ENCODE data around the gene COG5. TPM values are rescaled to one million over a fixed set of nuclear protein-coding genes. Genes with fewer than 3 reads are reported as not detected.

Gene COG5
- total RNA-seq, 1 donor from 2014 or later = 40.8 TPM

- Histone ChIP-seq H3K9me3 (replicated peaks) (no peaks in the 10 kb centered on the region), H3K4me1 (peaks cover 19% of the 10 kb centered on the region), H3K4me3 (no peak overlapping the region), H3K36me3 (no peaks in the 10 kb centered on the region), H3K27me3 (ENCODE audit: low read depth) (no peaks in the 10 kb centered on the region), H3K27ac (replicated peaks) (peak overlapping the region; percentile 61)
- intact Hi-C loops (cut with micrococcal nuclease) = no loop called here
- DNase-seq = peak; percentile 61
- peak; percentile 30 for TF ChIP-seq CTCF (IDR thresholded peaks at IDR 0.05; ENCODE audit: borderline replicate concordance)
These were observed 176.6 kb downstream of the COG5 start for GRCh38 chr7:107387128-107387527.

- H3K27me3 ChIP-seq (ENCODE audit: low read depth) = no peaks in the 10 kb centered on the region
- H3K4me1 ChIP-seq = peaks cover 19% of the 10 kb centered on the region
- no peak overlapping the region for H3K4me3 ChIP-seq
- DNase-seq = no peak
- no peaks in the 10 kb centered on the region for H3K36me3 ChIP-seq
- peak overlapping the region; percentile 61 for H3K27ac ChIP-seq (replicated peaks)
- intact Hi-C loops (cut with micrococcal nuclease) = no loop called here
- TF ChIP-seq CTCF (IDR thresholded peaks at IDR 0.05; ENCODE audit: borderline replicate concordance) = no peak
- H3K9me3 ChIP-seq (replicated peaks) = no peaks in the 10 kb centered on the region
These were observed 177.1 kb downstream of the COG5 start for GRCh38 chr7:107386548-107387102.

- no peaks in the 10 kb centered on the region for H3K36me3 ChIP-seq
- peaks cover 19% of the 10 kb centered on the region for H3K4me1 ChIP-seq
- H3K27me3 ChIP-seq (ENCODE audit: low read depth) = no peaks in the 10 kb centered on the region
- H3K4me3 ChIP-seq = no peak overlapping the region
- H3K9me3 ChIP-seq (replicated peaks) = no peaks in the 10 kb centered on the region
- no peak for TF ChIP-seq CTCF (IDR thresholded peaks at IDR 0.05; ENCODE audit: borderline replicate concordance)
- H3K27ac ChIP-seq (replicated peaks) = no peak overlapping the region
- no peak for DNase-seq
- intact Hi-C loops (cut with micrococcal nuclease) = no loop called here
These were observed 179.7 kb downstream of the COG5 start for GRCh38 chr7:107384025-107384424.

- Histone ChIP-seq H3K36me3 (no peaks in the 10 kb centered on the region), H3K27me3 (ENCODE audit: low read depth) (no peaks in the 10 kb centered on the region), H3K27ac (replicated peaks) (no peak overlapping the region), H3K4me1 (peaks cover 19% of the 10 kb centered on the region), H3K4me3 (no peak overlapping the region), H3K9me3 (replicated peaks) (no peaks in the 10 kb centered on the region)
- intact Hi-C loops (cut with micrococcal nuclease) = no loop called here
- no peak for DNase-seq
- TF ChIP-seq CTCF (IDR thresholded peaks at IDR 0.05; ENCODE audit: borderline replicate concordance) = no peak
These were observed 180.5 kb downstream of the COG5 start for GRCh38 chr7:107383203-107383602.

GRCh38 chr7:107381453-107381852, 182.3 kb downstream of the COG5 start:
- TF ChIP-seq CTCF (IDR thresholded peaks at IDR 0.05; ENCODE audit: borderline replicate concordance) = no peak
- no peak for DNase-seq
- Histone ChIP-seq H3K4me1 (peaks cover 3% of the 10 kb centered on the region), H3K36me3 (no peaks in the 10 kb centered on the region), H3K9me3 (replicated peaks) (no peaks in the 10 kb centered on the region), H3K4me3 (no peak overlapping the region), H3K27ac (replicated peaks) (no peak overlapping the region), H3K27me3 (ENCODE audit: low read depth) (no peaks in the 10 kb centered on the region)
- intact Hi-C loops (cut with micrococcal nuclease) = no loop called here
